Mesenchymal stem cell (in vitro differentiated cells and primary cell): ENCODE results near the gene HES7. TPM values are rescaled to one million over a fixed set of nuclear protein-coding genes. Genes with fewer than 3 reads are reported as not detected.

Source experiments
- DNase-seq: peaks from one replicate; pipeline ENCODE4 v3.0.0-alpha.2; 2013
- H2AFZ ChIP-seq: one replicate; pipeline ENCODE4 v1.6.1; 2013; ENCODE audit warnings: low read depth, mild to moderate bottlenecking, control low read depth, inconsistent platforms, low read length, moderate library complexity
- H2AK5ac ChIP-seq: 2 replicates; pipeline ENCODE4 v1.6.1; 2013; ENCODE audit warnings: low read length, moderate library complexity, mild to moderate bottlenecking, inconsistent platforms; ENCODE audit not compliant: severe bottlenecking
- H2BK120ac ChIP-seq: one replicate; pipeline ENCODE4 v1.6.1; 2013; ENCODE audit warnings: low read depth, mild to moderate bottlenecking, inconsistent platforms, low read length, moderate library complexity
- H2BK12ac ChIP-seq, 2 experiments: one replicate each; pipeline ENCODE4 v1.6.1; 2013; ENCODE audit warnings: inconsistent platforms in 2 of 2, low read length in 2 of 2, mild to moderate bottlenecking in 2 of 2, moderate library complexity in 2 of 2, control low read depth in 1 of 2
- H2BK15ac ChIP-seq: one replicate; pipeline ENCODE4 v1.6.1; 2013; ENCODE audit warnings: mild to moderate bottlenecking, low read depth, inconsistent platforms; ENCODE audit not compliant: poor library complexity, severe bottlenecking
- H2BK5ac ChIP-seq: 2 replicates; pipeline ENCODE4 v1.6.1; 2013; ENCODE audit warnings: low read depth, mild to moderate bottlenecking, low read length, control low read depth, inconsistent platforms; ENCODE audit not compliant: poor library complexity, severe bottlenecking
- H3K14ac ChIP-seq, 2 experiments: one replicate each; pipeline ENCODE4 v1.6.1; 2013; ENCODE audit warnings: inconsistent platforms in 2 of 2, low read length in 2 of 2, control low read depth in 1 of 2, mild to moderate bottlenecking in 1 of 2, moderate library complexity in 1 of 2
- H3K18ac ChIP-seq, 2 experiments: one replicate each; pipeline ENCODE4 v1.6.1; 2013; ENCODE audit warnings: inconsistent platforms in 2 of 2, low read length in 2 of 2, control low read depth in 1 of 2, low read depth in 1 of 2, mild to moderate bottlenecking in 1 of 2
- H3K23ac ChIP-seq, 2 experiments: one replicate each; pipeline ENCODE4 v1.6.1; 2013; ENCODE audit warnings: inconsistent platforms in 2 of 2, low read length in 2 of 2, mild to moderate bottlenecking in 2 of 2, moderate library complexity in 2 of 2, control low read depth in 1 of 2
- H3K27ac ChIP-seq: 2 replicates; pipeline ENCODE4 v1.5.1; 2013; ENCODE audit warnings: mild to moderate bottlenecking, moderate library complexity, low read length, control low read depth, inconsistent platforms; ENCODE audit not compliant: poor library complexity, severe bottlenecking
- H3K27me3 ChIP-seq, 2 experiments: 2 replicates each; pipeline versions ENCODE4 v1.6.1 to v1.7.0; 2013; ENCODE audit warnings: low read length in 2 of 2, mild to moderate bottlenecking in 2 of 2, moderate library complexity in 2 of 2, control low read depth in 1 of 2, inconsistent platforms in 1 of 2; ENCODE audit not compliant: control insufficient read depth in 1 of 2, insufficient read depth in 1 of 2
- H3K36me3 ChIP-seq, 2 experiments: 2 replicates each; pipeline versions ENCODE4 v1.6.1 to v1.7.0; 2013; ENCODE audit warnings: low read length in 2 of 2, control low read depth in 1 of 2, inconsistent platforms in 1 of 2, low read depth in 1 of 2, mild to moderate bottlenecking in 1 of 2; ENCODE audit not compliant: insufficient read depth in 2 of 2, control insufficient read depth in 1 of 2
- H3K4ac ChIP-seq, 2 experiments: one replicate each; pipeline ENCODE4 v1.6.1; 2013; ENCODE audit warnings: inconsistent platforms in 2 of 2, low read length in 2 of 2, mild to moderate bottlenecking in 2 of 2, moderate library complexity in 2 of 2, control low read depth in 1 of 2, low read depth in 1 of 2
- H3K4me1 ChIP-seq: 2 replicates; pipeline ENCODE4 v1.6.1; 2013; ENCODE audit warnings: low read depth, low read length, control low read depth; ENCODE audit not compliant: control insufficient read depth, insufficient read depth
- H3K4me2 ChIP-seq: 2 replicates; pipeline ENCODE4 v1.6.1; 2013; ENCODE audit warnings: low read length, mild to moderate bottlenecking, inconsistent platforms; ENCODE audit not compliant: poor library complexity, severe bottlenecking
- H3K4me3 ChIP-seq, 2 experiments: 2 replicates each; pipeline versions ENCODE4 v1.5.1 to v1.7.0; 2013; ENCODE audit warnings: low read length in 2 of 2, mild to moderate bottlenecking in 2 of 2, control low read depth in 1 of 2, low read depth in 1 of 2; ENCODE audit not compliant: insufficient read depth in 1 of 2
- H3K79me1 ChIP-seq: replicated peaks from 2 replicates; pipeline ENCODE4 v1.6.1; 2013; ENCODE audit warnings: mild to moderate bottlenecking, control low read depth, low read length, inconsistent platforms; ENCODE audit not compliant: poor library complexity, severe bottlenecking
- H3K9ac ChIP-seq: 2 replicates; pipeline ENCODE4 v1.7.0; 2013; ENCODE audit warnings: mild to moderate bottlenecking, low read length, moderate library complexity
- H3K9me3 ChIP-seq: 2 replicates; pipeline ENCODE4 v1.7.0; 2013; ENCODE audit warnings: mild to moderate bottlenecking, low read length; ENCODE audit not compliant: control insufficient read depth
- H4K8ac ChIP-seq: one replicate; pipeline ENCODE4 v1.6.1; 2013; ENCODE audit warnings: inconsistent platforms, mild to moderate bottlenecking, low read length, moderate library complexity
- H4K91ac ChIP-seq: one replicate; pipeline ENCODE4 v1.6.1; 2013; ENCODE audit warnings: mild to moderate bottlenecking, low read length, inconsistent platforms
- WGBS: methylation state at CpG from one replicate; pipeline ENCODE4 v1.1.7; 2013; ENCODE audit warnings: mixed read lengths; 5-methylcytosine and 5-hydroxymethylcytosine counted together
- small RNA-seq: library from polyadenylated mRNA; stranded (forward); fragments of <200 nt; extraction: miRNeasy Mini kit (QIAGEN cat#:217004); gene quantifications from one replicate; pipeline ENCODE3, GENCODE V24; 2013; ENCODE audit warnings: low read depth

The HES7 gene

GRCh38 chr17:8072729-8073461 lies 51.0 kb downstream of the HES7 start:
- Histone ChIP-seq H3K4me2 (no peak overlapping the region), H2BK12ac (no peak overlapping the region), H3K27me3 (peaks cover 87 to 88% of the 10 kb centered on the region in 2 experiments), H3K9ac (no peak overlapping the region), H2BK120ac (no peak overlapping the region), H3K36me3 (no peaks in the 10 kb centered on the region), H3K23ac (peak overlapping the region in 1 of 2 experiments; percentile 3), H4K91ac (no peak overlapping the region), H3K18ac (no peak overlapping the region), H3K4me1 (peaks cover 10% of the 10 kb centered on the region), H3K27ac (no peak overlapping the region), H3K4me3 (peak overlapping the region in 1 of 2 experiments; percentile 33), H3K9me3 (no peaks in the 10 kb centered on the region), H2BK5ac (no peak overlapping the region), H3K4ac (no peak overlapping the region), H2BK15ac (no peak overlapping the region), H2AK5ac (no peak overlapping the region), H4K8ac (no peak overlapping the region), H3K79me1 (no peaks in the 10 kb centered on the region), H3K14ac (no peak overlapping the region), H2AFZ (no peak overlapping the region)
- 10% methylated on average over 27 of the region's 40 CpGs for WGBS
- peak; percentile 22 for DNase-seq

- H2BK5ac ChIP-seq = no peak overlapping the region
- no peak overlapping the region for H3K14ac ChIP-seq
- H3K9ac ChIP-seq = no peak overlapping the region
- H2BK120ac ChIP-seq = no peak overlapping the region
- H2BK15ac ChIP-seq = no peak overlapping the region
- peaks cover 10% of the 10 kb centered on the region for H3K4me1 ChIP-seq
- DNase-seq = no peak
- WGBS = 4% methylated on average over 26 of the region's 28 CpGs
- no peak overlapping the region for H3K18ac ChIP-seq
- no peak overlapping the region for H3K27ac ChIP-seq
- no peak overlapping the region for H2AK5ac ChIP-seq
- no peak overlapping the region for H3K4ac ChIP-seq
- H3K27me3 ChIP-seq = peaks cover 87 to 89% of the 10 kb centered on the region in 2 experiments
- no peak overlapping the region for H2BK12ac ChIP-seq
- no peaks in the 10 kb centered on the region for H3K9me3 ChIP-seq
- no peak overlapping the region for H3K4me2 ChIP-seq
- H2AFZ ChIP-seq = no peak overlapping the region
- no peak overlapping the region for H3K23ac ChIP-seq
- no peak overlapping the region for H4K8ac ChIP-seq
- H3K79me1 ChIP-seq = no peaks in the 10 kb centered on the region
- no peak overlapping the region for H4K91ac ChIP-seq
- H3K36me3 ChIP-seq = no peaks in the 10 kb centered on the region
- H3K4me3 ChIP-seq = no peak overlapping the region
Measured at GRCh38 chr17:8072341-8072728, 51.6 kb downstream of the HES7 start.

GRCh38 chr17:8071496-8071895 lies 52.4 kb downstream of the HES7 start:
- Histone ChIP-seq H2BK120ac (no peak overlapping the region), H3K14ac (no peak overlapping the region), H3K79me1 (no peaks in the 10 kb centered on the region), H3K4me1 (peaks cover 10% of the 10 kb centered on the region), H3K4me3 (no peak overlapping the region), H2AFZ (no peak overlapping the region), H3K23ac (no peak overlapping the region), H3K27ac (no peak overlapping the region), H2BK15ac (no peak overlapping the region), H2BK12ac (no peak overlapping the region), H3K36me3 (no peaks in the 10 kb centered on the region), H4K8ac (no peak overlapping the region), H3K27me3 (peaks cover 87 to 89% of the 10 kb centered on the region in 2 experiments), H2BK5ac (no peak overlapping the region), H3K4ac (no peak overlapping the region), H3K18ac (no peak overlapping the region), H3K9ac (no peak overlapping the region), H4K91ac (no peak overlapping the region), H3K9me3 (no peaks in the 10 kb centered on the region), H3K4me2 (no peak overlapping the region), H2AK5ac (no peak overlapping the region)
- WGBS = 93% methylated on average over 12 of the region's 12 CpGs
- DNase-seq = no peak

Small RNAs within 50 kb of the gene (small RNA-seq; reads per million reads assigned to genes)
- not detected for gene MIR4314
